OCI-M2 (cell line): ENCODE data around the gene ITPKB.

ENCODE experiments used
- DNase-seq: peaks from one replicate; lab custom pipeline; 2025; ENCODE audit not compliant: unreplicated experiment; lab: John Stamatoyannopoulos, UW

Gene ITPKB

DNA sequence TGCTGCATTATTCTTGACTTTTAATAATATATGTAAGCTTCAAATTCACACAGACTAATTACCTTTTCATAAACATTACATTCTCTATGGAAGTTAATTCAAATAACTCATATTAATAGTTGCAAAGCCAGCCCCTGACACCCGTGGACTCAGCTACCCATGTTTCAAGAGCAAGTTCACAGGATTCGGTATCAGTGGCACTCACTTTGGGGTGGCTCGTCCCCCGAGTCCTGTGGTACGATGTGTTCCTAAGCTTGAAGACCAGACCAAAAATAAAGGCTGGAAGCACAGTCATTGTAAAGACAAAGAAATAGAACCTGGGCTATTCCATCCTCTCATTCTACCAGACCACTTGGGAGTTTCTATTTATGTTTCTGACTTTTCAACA, 70.9 kb downstream of the ITPKB start:
- DNase-seq = no peak

DNA sequence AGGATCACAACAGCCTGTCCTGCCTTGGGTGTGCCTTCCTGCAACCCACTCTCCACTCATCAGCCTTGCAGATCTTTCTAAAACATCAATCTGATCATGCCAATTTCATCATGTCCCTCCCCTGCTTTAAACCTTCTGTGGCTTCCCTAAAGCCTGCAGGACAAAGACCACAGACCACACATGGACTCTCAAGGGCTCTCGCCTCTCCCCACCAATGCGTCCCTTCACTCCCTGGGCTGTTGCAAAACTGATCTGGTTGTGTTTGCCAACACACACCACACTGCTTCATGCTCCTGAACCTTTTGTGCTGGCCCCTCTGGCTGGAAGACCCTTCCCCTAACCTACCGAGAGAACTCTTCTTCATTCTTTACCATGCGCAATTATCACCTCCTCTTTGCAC, 72.4 kb downstream of the ITPKB start:
- no peak for DNase-seq

- DNase-seq = no peak
Measured at GRCh38 chr1:226666164-226666506, 72.9 kb downstream of the ITPKB start.

- no peak for DNase-seq
Measured at GRCh38 chr1:226665505-226666163, 73.4 kb downstream of the ITPKB start.

- DNase-seq = no peak
Measured at GRCh38 chr1:226664413-226665101, 74.5 kb downstream of the ITPKB start.

GRCh38 chr1:226663327-226663704, 75.8 kb downstream of the ITPKB start:
- DNase-seq = no peak

DNA sequence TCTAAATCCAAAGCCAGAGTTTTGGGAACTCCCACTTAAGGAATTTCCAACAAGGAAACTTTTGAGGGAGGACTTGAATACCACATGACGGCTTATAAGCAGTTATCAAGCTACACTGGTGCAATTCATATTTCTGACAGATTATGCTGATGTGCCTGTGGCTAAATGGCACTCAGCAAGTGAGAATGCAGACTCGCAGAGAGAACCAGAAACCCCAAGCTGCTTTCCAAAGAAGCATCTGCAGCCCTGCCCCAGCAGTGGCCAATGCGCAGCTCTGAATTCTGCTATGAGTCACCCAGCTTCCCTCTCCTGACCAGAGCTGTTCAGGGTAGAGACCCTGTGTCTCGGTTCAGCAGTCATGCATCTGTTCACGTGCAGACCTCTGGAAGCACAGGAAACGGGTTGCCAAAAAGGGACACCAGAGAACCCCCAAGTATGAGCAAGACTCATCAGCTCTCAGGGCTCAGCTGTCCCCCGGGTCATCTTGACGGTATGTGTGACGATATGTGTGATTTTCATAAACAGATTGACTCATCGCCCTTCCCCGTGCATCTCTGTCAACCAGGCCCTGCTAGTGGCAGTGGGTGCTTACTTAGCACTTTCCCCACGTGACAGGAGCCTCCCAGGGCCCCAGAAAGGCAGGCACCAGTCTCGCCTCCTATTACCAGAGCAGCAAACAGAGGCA, 76.3 kb downstream of the ITPKB start:
- DNase-seq = no peak

GRCh38 chr1:226661965-226662364, 77.1 kb downstream of the ITPKB start:
- no peak for DNase-seq

GRCh38 chr1:226661271-226661670, 77.8 kb downstream of the ITPKB start:
- no peak for DNase-seq

DNA sequence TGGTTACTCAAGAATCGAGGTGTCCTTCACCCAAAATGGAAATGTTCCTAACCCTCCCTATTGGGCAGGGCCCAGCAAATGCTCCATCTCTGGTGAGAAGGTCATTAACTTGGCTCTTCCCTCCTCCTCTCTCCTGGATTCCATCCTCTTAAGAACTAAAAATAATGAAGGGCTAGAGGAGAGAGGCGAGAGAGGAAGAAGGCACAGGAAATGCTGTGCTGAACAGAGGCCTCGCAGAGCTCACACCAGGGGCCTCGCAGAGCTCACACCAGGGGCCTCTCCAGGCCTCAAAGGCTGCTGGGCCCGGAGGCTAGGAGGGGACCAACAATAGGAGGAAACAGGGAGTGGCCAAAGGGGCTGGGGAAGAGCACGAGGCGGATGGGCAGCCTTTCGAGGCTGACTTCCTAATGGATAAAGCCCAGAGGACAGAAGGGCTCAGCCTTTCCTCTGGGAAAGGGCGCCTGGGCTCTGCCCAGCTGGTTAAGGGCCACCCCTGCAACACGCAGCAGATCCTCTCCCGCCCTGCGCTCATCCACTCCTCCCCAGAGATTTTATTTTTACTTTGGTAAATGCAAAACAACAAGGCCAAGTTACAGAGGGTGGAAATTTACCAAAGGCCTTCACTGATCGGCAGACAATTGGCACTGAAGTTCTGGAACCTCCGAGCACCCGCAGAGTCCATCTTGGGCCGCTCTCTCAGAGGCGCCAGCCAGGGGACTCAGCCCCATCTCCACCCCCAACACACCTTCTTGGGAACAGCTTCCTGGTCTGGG, 78.5 kb downstream of the ITPKB start:
- DNase-seq = no peak

DNA sequence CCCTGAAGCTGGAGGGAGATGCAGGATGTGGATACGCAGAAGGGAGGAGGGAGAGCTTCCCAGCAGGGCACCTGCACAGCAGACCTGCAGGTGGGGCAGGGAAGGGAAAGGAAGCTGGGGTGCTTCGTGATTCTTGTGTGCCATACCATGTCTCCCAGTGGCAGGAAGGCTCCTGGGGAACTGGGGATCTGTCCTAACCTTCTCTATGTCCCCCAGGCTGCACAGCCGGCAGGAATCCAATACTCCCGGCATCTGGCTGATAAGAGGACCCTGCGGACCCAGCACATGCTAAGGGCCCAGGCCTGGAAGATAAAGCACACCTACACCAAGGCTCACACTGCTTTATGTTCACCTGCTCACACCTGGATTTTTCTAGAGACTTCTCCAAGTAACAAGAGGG, 79.4 kb downstream of the ITPKB start:
- no peak for DNase-seq

DNA sequence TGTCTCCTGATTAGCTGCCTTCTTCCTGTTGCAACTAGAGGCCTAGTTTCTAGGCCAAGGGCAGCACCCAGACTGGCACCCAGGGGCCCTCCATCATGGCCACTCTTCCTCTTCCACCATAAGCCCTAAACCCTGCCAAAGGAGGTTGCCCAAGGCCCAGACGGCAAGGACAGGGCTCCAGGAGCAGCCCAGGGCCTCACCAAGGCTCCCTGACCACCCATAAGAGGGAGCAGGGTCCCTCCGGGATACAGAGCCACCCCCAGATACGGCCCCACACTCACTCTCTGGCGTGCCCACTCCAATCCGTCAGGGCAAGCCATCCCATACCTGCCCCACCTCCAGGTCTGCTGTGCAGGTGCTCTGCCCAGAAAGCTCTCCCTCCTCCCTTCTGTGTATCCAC, 79.9 kb downstream of the ITPKB start:
- no peak for DNase-seq

DNA sequence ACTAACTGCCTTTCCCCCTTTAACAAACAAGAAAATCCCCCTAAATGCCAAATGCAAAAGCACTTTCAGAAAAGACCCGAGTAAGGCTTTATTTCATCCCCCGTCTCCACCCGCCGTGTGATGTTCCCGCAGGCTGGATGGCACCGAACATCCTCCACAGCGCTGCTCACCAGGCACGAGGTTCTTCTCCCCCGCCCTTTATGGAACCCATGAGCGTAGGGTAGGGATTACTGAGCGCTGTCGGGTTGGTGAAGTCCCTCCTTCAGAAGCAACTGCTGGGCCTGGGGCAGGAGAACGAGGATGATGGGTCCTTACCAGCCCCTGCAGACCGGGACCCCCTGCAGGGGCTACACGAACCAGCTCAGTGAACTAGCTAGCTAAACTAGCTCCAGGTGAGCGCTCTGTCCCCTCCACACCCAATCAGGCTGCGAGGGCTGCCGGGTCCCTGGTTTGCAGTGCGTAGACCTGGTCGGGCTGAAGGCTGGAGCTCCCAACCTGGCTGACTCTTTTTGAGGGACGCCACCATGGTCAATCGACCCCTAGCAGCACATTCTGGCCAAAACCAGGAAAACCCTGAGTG, 80.4 kb downstream of the ITPKB start:
- DNase-seq = no peak

GRCh38 chr1:226657895-226658545, 81.1 kb downstream of the ITPKB start:
- no peak for DNase-seq

DNA sequence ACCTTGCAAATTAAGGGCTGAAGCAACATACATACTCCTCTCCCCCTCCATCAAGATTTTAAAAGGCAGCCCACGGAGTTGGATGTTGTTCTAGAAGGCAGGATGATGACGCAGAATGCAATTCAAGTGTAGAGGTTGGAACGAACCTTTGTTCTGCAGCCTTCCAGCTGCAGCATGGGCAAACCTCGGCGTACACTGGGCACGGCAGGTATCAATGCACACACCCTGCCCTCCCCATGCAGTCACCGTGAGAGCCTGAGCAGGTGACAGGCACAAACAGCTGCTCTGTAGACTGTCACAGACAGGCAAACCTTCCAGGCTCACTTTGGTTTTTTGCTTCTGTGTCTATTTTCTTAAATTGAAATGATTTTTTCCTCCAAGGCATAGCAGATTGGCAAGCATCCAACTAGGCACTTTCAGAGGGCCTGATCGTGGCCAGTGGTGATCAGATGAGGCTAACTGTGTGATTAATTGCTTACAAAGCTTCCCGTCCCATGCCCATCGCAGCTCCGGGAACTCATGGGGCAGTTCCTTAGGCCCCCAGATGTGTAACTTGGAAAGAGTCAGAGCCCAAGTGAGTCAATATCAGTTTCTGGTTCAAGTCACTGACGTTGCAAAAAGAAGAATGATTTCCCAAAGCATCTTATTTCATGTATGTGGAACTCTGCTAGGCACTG, 82.3 kb downstream of the ITPKB start:
- DNase-seq = no peak

DNA sequence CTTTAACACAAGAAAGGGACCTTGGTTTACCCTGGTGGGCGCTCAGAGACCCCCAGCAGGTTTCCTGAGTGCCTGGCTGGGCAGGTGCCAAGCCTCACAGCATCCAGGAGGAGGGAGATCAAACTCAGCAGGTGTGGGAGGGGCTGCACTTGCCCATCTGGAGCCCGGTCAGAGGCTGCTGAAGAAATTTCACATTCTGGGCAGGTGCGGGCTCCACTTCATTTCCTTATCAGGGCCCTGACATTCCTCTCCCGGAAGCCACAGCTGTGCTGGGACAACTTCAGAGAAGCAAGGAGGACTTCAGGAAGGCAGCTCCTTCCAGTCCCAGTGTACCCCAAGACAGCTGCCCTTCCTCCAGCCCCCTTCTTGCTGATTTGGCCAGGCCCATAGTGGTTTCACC, 82.9 kb downstream of the ITPKB start:
- DNase-seq = no peak

- no peak for DNase-seq
Measured at GRCh38 chr1:226655251-226656163, 83.6 kb downstream of the ITPKB start.

DNA sequence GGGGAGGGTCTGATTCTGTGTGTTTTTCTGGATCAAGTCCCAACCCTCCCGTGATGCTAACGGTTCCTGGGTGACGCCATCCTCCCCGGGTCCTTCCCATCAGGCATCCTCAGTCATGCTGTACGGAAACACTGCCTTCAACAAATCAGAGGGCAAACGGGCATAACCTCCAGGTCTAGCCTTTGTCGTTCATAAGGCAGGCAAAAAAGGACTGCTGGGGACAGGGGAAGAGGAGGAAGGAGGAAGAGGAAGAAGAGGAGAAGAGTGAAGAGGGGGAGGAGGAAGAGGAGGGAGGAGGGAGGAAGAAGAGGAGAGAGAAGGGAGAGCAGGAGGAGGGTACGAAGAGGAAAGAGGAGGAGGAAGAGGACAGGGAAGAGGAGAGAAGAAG, 84.4 kb downstream of the ITPKB start:
- DNase-seq = no peak

- no peak for DNase-seq
Measured at GRCh38 chr1:226654046-226654667, 84.9 kb downstream of the ITPKB start.
